ENCODE measurements around the gene ASCC1.

DNA sequence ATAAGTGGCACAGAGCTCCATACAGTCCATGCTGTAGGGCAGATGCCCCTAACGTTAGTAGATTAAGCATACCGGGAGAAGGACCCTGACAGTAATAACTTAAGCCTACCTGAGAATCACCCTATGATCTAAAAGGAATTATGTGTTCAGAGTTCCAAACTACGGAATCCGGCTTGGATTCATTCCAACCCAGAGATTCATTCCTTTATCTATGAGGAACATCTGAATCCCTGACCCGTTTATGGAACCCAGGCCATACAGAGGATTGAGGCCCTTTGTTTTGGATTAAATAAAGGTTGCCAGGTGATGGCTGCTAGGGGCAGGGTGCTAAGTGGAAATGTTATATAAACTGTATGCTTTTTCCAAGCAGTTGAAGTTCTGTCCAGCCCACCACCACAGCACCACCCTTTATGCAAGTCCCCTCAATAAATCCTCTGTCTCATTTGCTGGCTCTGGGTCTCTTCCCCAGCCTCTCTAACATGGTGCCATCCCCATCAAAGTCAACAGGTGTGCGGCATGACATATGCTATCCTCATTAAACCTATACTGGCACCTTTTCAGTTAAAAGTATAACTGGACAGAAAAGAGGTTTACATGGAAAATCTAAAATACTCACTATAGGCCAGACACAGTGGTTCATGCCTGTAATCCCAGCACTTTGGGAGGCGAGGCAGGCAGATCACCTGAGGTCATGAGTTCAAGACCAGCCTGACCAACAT, 9.4 kb downstream of the ASCC1 start:
- TF ChIP-seq EZH2 (IDR thresholded peaks at IDR 0.05; ENCODE audit: borderline replicate concordance, insufficient read depth, low read depth, low read length, poor library complexity, severe bottlenecking) = no peak
- TF ChIP-seq, protein P1, sequence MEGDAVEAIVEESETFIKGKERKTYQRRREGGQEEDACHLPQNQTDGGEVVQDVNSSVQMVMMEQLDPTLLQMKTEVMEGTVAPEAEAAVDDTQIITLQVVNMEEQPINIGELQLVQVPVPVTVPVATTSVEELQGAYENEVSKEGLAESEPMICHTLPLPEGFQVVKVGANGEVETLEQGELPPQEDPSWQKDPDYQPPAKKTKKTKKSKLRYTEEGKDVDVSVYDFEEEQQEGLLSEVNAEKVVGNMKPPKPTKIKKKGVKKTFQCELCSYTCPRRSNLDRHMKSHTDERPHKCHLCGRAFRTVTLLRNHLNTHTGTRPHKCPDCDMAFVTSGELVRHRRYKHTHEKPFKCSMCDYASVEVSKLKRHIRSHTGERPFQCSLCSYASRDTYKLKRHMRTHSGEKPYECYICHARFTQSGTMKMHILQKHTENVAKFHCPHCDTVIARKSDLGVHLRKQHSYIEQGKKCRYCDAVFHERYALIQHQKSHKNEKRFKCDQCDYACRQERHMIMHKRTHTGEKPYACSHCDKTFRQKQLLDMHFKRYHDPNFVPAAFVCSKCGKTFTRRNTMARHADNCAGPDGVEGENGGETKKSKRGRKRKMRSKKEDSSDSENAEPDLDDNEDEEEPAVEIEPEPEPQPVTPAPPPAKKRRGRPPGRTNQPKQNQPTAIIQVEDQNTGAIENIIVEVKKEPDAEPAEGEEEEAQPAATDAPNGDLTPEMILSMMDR (IDR thresholded peaks at IDR 0.05) = no peak
